ENCODE data around the gene MED12.
"Not testable (repeated sequence)": the region's sequence is repeated elsewhere in the genome, so short reads cannot be mapped to it uniquely, and the experiment has no call there.

Gene MED12

GRCh38 chrX:71166461-71166860, 48.1 kb downstream of the MED12 start:
- DNase-seq: no peak

GRCh38 chrX:71167031-71167781, 48.8 kb downstream of the MED12 start:
- DNase-seq: no peak

DNA sequence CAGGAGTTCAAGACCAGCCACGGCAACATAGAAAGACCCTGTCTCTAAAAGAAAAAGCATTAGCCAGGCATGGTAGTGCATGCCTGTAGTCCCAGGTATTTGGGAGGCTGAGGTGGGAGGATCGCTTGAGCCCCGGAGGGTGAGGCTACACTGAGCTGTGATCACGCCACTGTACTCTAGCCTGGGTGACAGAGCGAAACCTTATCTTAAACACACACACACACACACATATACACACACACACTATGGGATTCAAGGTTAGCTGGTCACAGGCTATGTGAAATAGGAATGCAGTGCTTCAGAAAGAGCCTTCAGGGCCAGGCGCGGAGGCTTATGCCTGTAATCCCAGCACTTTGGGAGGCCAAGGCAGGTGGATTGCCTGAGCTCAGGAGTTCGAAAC, 49.7 kb downstream of the MED12 start:
- DNase-seq: no peak

GRCh38 chrX:71169586-71169985, 51.2 kb downstream of the MED12 start:
- no peak for DNase-seq

DNA sequence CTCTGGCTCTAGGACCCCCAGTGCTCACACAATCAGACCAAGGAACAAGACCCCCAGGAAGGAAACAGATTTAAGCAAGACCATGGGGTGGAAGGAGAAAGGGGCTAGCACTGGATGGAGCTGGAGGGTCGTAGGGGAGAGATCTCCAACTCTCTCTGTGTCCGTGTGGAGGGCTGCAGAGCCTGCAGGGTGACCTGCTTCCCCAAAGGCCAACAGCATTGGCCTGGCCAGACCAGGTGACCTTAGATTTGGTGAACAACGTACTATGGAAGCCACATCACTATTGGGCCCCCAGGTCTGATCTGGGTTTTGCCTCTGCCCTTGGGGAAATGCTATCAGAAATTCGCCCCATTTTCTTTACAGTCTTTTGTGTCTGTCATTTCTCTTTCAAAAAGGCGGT, 52.3 kb downstream of the MED12 start:
- no peak for DNase-seq

DNA sequence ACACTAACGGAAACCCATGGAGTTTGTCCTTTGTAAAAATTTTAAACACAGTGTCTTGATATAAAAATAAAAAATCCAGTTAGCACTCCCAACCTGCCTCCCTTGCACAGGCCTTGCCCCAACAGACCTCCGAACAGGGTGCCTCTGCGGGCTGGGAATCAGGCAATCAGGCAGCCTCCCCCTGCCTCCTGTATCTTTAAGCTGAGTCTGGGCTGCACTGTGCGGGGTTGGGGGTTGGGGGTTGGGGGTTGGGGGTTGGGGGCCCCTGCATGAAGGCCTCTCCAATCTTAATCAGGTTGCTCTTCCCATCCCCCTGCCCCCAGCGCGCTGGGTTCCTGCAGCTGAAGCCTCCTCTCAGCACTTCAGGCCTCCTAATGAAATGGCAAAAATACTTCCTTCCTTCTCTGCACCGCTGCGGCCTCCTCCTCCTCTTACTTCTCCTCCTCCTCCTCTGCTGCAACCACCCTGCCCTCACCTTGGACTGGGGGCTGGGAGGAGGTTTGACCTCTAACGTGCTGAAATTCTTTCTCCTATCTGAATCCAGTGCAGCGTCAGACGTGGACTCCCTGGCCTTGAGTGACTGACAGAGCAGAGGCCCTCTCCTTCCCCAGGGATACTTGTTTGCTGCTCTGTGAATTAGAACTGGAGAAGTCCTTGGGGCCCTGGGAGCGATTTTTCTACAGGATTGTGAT, 52.9 kb downstream of the MED12 start:
- DNase-seq: no peak

DNA sequence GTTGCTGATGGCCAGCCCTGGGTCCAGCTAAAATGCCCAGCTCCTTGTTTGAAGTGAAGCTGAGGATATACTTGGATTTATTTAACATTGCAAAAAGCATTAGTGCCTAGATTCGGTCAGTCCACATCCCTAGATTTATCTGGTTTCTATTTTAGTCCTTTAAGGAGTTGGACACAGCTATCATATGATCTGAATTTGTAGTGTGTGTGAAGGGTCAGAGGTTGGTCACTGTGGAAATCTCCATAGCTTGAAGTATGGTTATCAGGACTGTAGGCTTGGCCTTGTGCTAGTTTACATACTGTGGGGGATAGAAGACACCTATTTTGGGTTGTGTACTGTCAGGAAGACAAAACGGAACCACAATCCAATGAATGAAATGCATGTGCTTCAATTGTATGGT, 55.0 kb downstream of the MED12 start:
- DNase-seq: no peak

DNA sequence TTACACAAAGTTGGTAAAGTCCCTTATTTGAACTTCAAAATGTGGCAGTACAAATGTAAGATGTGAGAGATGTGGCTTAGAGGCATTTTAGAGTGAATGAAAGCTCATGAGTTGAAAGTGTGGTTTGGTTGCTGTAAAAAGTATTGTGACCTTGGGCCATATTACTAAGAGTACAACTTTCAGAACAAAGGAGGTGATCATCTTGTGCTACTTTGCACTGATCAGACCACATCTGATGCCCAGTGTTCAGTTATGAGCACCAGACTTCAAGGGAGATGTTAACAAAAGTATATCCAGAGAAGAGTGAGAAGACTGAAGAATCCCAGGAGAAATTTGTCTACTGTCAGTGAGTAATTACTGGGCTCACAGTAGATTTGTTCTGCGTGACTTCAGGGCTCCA, 56.4 kb downstream of the MED12 start:
- DNase-seq: no peak

GRCh38 chrX:71175531-71175930, 57.1 kb downstream of the MED12 start:
- DNase-seq: no peak

- no peak for DNase-seq
These were observed 58.9 kb downstream of the MED12 start for GRCh38 chrX:71177327-71177726.

- peak; percentile 49 for DNase-seq
These were observed 60.5 kb downstream of the MED12 start for GRCh38 chrX:71178908-71179307.

GRCh38 chrX:71180579-71181265, 62.3 kb downstream of the MED12 start:
- DNase-seq: not testable (repeated sequence)

GRCh38 chrX:71181558-71181909, 63.1 kb downstream of the MED12 start:
- peak; percentile 45 for DNase-seq

DNA sequence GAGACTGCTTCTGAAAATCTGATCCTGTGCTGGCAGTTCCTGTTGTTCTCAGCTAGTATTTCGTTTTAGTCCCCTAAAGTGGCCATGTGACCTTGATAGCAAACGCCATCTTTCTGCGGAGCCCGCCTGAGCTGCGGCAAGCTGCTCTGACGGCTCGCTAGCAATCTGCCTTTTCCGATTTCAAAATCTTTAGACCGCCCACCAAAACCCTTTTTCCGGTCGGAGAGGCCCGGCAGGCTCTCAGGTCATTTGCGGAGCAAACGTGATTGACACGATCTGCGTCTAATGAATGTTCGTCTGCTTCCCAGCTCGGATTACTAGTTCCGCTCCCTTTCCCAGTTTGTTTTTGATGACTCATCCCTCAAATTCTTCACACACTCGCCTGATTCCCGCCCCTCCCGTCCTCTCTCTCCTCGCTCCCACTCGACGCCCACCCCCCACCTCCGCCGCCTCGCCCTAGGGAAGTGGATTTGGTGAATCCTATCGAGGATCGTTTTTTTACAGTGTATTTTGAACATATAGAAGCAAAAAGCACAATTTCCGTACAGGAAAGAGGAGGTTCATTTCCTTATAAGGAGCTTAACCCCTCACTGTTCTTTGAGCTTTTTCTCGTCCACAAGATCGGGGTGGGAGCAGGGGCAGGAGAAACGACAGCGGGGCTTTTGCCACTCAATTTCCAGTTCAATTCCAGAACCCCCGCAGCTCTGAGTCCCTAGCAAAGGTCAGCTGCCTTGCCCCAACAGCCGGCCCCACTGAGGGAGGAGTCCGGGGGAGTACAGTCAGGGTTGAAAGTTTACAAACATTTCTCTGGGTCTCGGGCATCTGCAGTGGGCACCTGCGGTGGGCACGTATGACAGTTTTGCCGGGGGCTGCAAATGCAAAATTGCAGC, 63.8 kb downstream of the MED12 start:
- DNase-seq: peak; percentile 82

- no peak for DNase-seq
These were observed 64.5 kb downstream of the MED12 start for GRCh38 chrX:71182871-71183270.

DNA sequence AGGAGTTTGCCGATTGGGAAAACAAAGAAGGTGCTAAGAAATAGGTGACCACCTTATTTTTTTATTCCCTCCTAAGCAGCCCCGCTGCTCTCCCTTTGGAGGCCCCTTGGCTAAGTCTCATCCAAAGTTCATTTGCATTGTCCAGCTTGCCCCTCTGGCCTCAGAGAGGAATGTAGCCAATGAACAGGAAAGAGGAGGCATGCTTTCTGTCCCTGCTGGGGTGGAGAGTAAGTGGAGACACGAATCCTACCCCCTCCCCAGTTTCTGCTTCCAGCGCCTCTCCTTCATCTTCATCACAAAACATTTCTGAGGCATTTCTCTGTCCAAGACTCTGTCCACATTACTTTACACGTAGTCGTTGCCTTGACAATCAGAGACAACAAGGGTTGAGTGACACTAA, 64.9 kb downstream of the MED12 start:
- peak; percentile 47 for DNase-seq

DNA sequence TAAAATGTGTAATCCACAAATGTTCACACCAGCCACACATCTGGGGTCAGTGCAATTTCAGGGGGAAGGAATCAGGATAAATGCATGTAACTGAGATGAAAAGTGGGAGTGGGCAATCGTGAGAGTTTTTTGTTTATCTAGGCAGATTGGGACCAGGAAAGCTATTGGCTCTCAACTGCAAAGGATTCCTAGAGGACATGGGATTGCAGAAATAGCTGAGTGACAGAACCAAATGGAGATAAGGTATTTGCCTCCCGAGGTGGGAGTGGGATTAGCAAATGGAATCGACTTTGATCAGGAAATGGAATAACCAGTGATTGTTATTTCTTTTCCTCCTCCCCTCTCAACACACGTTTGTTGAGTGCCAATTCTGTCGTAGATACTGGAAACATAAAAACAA, 65.7 kb downstream of the MED12 start:
- no peak for DNase-seq

DNA sequence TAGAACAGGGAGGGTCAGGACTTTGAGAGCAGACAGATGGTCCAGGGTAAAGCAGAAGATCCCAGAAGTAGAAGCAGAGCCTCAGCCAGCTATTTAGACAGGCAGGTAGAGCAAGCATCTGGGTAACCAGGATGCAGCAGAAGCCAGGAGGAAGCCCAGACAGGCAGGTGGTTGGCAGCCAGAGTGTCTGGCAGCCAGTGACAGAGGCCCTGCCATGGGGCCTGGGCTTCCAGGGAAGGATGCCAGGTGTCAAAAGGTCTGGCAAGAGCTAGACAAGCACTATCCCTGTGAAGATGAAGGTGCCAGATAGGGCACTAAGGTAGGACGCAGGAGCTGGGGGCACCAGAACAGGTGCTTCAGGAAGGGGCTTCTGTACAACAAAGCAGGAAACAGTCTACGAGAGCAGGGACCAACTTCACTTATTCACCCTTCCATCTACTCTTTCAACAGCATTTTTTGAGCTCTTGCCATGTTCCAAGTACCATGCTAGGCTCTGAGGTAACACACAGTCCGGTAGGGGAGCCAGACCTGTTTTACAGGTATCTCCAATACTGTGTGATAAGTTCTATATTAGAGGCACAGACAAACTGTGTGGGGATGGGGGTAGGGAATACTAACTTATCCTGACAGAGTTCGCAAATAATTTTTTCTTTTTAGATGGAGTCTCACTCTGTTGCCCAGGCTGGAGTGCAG, 66.6 kb downstream of the MED12 start:
- DNase-seq: no peak

GRCh38 chrX:71191248-71191647, 72.9 kb downstream of the MED12 start:
- no peak for DNase-seq
